Colon (tissue), 2 donors: ENCODE data around the gene ATG2B.

Source experiments
- FAIRE-seq: peaks from 2 replicates; lab custom pipeline; 2012; peaks lifted over from hg19 to GRCh38; lab: Jason Lieb, UNC
- donor health status: control.
- donor health status: control.

Gene ATG2B

DNA sequence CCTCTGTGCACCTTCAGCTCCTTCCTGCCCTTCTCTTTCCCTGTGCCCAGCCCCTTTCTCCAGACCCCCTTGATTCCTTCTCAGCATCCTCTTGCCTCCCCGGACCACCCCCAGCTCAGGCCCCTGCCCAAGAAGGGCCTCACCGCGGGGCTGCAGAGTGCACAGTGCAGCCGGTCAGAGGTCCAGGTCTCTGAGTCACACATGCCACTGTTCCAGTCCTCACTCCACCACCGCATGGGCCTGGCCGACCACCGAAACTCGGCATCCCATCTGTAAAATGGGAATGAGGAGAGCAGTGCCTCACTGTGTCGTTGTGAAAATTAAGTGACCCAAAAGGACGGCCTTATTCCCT lies 93.8 kb downstream of the ATG2B start:
- no peak for FAIRE-seq

GRCh38 chr14:96268431-96269358 lies 94.4 kb downstream of the ATG2B start:
- FAIRE-seq, result no peak

DNA sequence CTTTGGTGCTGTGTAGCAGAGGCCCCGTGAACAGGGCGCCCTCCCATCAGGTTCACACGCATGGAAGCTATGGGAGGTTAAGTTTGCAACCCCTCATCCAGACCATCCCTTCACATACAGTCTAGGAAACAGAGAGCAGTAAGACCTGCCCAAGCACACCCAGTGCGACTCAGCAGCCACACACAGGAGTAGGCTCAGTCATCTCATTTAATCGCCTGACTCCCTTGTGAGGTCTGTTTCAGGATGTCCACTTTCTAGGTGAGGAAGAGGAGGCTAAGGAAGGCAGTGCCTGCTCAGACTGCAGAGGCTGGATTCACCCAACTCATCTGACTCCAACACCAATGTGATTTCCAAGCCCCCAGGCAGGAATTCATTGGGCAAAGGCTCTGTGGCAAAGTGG lies 95.2 kb downstream of the ATG2B start:
- FAIRE-seq, result no peak

DNA sequence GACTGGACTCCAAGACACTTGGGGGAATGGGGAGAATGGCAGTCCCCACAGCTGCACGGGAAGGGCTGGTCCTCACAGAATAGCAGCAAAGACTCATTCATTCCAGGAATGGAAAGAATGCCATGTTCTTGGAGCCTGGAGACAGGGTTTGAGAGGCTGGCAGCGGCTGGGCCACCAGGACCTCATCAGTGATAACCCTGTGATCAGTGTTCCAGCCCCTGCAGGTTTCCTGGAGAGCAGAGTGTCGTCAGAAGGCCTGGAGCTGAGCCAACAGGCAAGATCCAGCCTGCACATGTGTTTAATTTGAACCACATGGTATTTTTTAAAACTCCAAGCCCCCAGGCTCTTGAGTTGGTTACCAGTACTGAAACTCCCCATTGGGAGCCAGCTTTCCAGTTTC lies 95.8 kb downstream of the ATG2B start:
- no peak for FAIRE-seq

GRCh38 chr14:96265383-96266095 lies 97.6 kb downstream of the ATG2B start:
- no peak for FAIRE-seq

DNA sequence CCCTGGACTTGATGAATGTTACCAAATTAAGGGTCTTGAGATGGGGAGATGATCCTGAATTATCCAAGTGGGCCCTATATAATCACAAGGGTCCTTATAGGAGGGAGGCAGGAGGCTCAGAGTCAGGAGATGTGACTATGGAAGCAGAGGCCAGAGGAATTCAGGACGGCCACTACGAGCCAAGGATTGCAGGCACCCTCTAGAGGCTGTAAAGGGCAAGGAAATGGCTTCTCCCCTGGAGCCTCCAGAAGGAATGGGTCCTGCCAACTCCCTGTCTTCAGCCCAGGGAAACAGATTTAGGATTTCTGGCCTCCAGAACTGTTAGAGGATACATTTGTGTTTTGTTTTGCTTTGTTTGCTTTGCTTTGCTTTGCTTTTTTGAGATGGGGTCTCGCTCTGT lies 98.3 kb downstream of the ATG2B start:
- FAIRE-seq, result no peak

GRCh38 chr14:96264200-96264553 lies 99.0 kb downstream of the ATG2B start:
- FAIRE-seq, result no peak

- FAIRE-seq, result no peak
Measured at GRCh38 chr14:96263347-96264199, 99.6 kb downstream of the ATG2B start.

DNA sequence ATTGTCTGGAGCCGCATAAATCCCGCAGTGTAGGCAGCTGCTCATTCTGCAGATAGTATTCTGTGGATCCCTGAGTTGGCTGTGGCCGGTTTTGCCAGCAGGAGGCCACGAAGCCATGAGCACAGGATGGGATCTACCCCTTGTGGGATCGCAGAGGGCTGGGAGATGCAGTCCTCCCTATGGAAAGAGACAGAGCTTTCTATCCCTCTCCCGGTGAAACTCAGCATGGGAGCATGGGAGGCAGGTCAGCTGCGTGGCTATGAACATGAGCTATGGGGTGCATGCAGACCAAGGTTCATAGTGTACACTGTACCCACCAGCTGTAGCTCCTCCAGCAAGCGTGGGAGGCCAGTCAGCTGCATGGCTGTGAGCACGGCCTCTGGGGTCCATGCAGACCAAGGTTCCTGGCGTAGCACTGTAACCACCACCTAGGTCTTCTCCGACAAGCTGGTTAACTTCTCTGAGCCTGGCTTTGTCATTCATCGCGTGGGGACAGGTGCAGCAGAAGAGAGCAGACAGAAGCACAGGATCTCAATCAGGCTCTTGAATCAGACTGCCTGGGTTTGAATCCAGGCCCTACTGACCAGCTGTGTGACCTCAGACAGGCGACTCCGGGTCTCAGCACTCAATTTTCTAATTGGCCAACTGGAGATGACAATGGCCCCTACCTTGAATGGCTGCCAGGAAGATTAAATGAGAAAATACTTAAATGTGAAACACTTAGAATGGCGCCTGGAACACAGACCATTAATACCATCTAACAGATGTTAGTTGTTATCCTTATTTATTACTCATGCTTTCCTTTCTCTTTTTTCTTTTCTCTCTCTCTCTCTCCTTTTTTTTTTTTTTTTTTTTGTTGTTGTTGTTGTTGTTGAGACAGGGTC lies 101.1 kb downstream of the ATG2B start:
- FAIRE-seq, result no peak

DNA sequence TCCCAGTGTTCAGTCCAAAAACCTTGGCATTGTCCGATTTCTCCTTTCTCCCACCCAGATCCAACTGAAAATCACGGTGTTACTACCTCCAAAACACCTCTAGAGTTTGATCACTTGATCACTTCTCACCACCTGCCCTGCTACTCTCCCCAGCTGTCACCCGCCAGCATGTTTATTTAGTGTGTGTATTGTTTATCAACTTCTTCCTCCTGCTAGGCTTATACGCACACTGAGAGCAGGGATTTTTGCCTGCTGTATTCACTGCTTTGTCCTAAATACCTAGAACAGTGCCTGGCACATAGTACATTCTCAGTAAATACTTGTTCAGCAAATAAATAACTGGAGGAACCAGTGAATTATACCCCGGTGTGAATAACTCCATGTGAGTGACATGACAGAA lies 102.1 kb downstream of the ATG2B start:
- FAIRE-seq, result no peak

DNA sequence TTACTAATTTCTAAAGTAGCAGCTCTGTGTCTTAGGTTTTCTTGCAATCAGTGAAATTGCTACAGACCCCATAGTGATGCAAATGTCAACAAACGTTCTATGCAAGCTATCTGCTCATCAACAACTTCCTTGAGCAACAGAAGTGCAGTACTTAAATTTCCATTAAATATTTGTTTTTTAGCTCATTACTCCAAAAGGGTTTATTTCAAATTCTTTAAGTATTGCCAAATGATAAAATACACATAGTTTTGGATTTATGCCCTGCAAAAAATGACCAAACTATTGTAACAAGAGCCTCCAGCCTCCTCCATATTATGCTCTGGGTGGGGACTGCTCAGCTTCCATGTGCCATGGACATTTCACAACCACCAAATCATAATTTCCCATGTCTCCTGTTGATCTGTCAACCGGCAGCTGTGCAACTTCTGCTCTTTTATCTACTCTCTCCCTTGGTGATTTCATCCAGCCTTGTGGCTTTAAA lies 102.8 kb downstream of the ATG2B start:
- no peak for FAIRE-seq

- FAIRE-seq, result no peak
Measured at GRCh38 chr14:96257900-96258299, 105.2 kb downstream of the ATG2B start.

- FAIRE-seq, result no peak
Measured at GRCh38 chr14:96257056-96257455, 106.1 kb downstream of the ATG2B start.

GRCh38 chr14:96256407-96256806 lies 106.7 kb downstream of the ATG2B start:
- FAIRE-seq, result no peak

DNA sequence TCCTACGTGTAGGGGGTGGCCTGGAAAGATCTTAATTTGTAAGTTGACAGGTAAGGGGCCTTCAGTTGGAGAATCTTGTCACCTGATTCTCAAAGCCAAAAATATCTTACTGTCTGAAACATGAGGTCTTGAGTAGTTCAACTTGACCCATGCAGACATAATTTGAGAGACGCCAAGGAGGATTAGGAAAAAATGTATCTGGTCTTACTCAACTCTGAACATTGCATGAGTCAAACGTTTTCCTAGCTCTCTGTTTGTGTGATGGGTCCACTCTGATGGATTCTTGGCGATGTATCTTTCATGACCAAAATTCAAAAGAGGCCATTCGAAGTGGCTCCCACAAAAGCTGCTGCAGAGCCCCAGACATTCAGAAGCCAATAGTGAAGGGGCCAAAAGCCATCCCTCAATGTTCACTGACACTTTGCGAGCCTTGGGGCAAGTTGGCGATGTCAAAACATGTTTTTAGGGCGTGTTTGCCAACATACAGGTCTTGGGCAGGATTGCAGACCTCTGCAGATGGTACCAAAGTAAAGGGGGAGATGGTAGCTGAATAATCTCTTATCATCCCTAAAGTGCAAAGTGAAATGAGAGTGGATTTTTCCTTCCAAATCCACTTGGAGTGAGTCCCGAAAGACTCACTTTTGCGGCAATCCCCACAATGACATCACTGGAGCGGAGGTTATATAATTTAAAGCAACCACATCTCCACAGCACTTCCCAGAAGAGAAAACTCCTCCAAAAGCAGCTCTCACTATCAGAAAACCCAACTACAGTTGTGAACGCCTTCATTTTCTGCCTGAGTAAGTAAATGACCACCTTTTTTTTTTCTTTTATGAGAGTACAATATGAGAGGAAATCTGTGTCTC lies 107.4 kb downstream of the ATG2B start, which contains the start of gene BDKRB1:
Gene BDKRB1 (plus strand): TSS at position 710 of the 866 bp plus-strand sequence. CDS start 7,473 bp downstream, outside the sequence.
- no peak for FAIRE-seq

- FAIRE-seq, result no peak
Measured at GRCh38 chr14:96254687-96255086, 108.5 kb downstream of the ATG2B start.

DNA sequence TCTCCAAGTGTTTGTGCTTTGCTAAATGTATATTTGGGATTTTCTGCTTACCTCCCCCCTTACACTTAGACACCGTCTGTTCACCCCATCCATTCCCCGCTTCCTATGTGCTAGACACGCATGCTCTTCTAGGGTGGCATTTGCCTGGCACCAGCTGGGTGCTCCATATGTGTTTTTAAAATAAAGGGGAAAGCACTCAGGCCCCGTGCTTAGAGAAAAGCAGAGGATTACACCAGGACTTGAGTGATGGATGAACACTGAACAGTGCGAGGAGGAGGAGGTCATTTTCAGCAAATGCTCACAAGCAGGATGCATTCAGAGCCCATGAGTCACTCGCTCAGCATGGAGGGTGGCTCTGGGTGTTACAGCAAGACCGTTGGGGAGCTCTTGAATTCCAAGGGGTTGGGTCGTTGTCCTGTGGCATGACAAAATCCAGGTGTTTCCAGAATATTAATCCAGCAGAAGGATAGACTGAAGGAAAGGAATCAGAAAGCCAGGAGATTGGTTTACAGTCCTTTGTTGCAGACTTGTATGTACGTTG lies 110.1 kb downstream of the ATG2B start:
- FAIRE-seq, result no peak

DNA sequence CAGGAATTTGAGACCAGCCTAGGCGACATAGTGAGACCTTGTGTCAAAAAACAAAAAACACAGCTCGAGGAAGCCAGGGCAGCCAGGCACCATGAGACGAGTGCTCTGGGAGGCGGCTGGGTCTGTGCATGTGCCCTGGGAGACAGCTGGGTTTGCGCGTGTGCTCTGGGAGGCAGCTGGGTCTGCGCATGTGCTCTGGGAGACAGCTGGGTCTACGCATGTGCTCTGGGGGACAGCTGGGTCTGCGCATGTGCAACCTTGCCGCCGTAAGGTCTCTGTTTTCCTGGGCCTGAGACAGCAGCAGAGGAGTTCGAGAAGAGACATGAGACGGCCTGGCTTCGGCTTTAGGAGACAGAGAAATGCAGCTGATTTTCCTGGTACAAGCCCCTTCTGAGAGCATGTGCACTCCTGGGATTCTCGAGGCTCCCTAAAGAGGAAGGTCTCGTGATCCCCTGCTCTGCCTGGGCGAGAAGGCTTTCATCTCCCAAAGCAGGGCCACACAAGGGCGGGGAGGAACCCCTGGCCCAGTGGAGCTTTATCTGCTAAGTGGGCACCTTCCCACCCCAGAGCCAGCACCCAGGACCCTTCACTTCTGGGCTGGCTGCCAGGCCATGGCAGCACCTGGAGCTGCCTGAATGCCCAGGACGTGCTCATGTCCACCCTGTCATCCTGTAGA lies 110.7 kb downstream of the ATG2B start:
- no peak for FAIRE-seq

- FAIRE-seq, result no peak
Measured at GRCh38 chr14:96251656-96252155, 111.4 kb downstream of the ATG2B start.
